Brain microvascular endothelial cell (primary cell): ENCODE data around the gene CELF6.

Experiments used
- DNase-seq: peaks from one replicate; pipeline ENCODE4 v3.0.0-alpha.2; 2020
- H3K27ac ChIP-seq: fragments of 250-450 bp; sonication (Bioruptor Pico); 2 replicates; pipeline ENCODE4 v1.5.1; 2020; ENCODE audit warnings: mild to moderate bottlenecking, moderate library complexity
- H3K27me3 ChIP-seq: fragments of 250-450 bp; sonication (Bioruptor Pico); replicated peaks from 2 replicates; pipeline ENCODE4 v1.5.1; 2020; ENCODE audit warnings: mild to moderate bottlenecking
- H3K36me3 ChIP-seq: fragments of 250-450 bp; sonication (Bioruptor Pico); replicated peaks from 2 replicates; pipeline ENCODE4 v1.5.1; 2020; ENCODE audit warnings: mild to moderate bottlenecking
- H3K4me3 ChIP-seq: 2 replicates; pipeline ENCODE4 v1.5.1; 2011; ENCODE audit warnings: low read depth, mild to moderate bottlenecking, control low read depth, low read length, moderate library complexity
- CTCF ChIP-seq: IDR thresholded peaks from 2 replicates; pipeline ENCODE4 v1.5.1; 2011; ENCODE audit warnings: low read depth, mild to moderate bottlenecking, moderate library complexity, low read length, control low read depth, inconsistent platforms; ENCODE audit errors: missing control alignments
- in situ Hi-C: cut with HindIII; loops from 2 replicates; pipeline ENCODE4 v1.10.0; 2017; ENCODE audit warnings: low sequenced_read_pairs, low pct_ligation_motif_present

The CELF6 gene

GRCh38 chr15:72248514-72248913 is 71.4 kb downstream of the CELF6 start:
- in situ Hi-C loops = no loop called here
- DNase-seq = no peak
- Histone ChIP-seq H3K27ac (no peak overlapping the region), H3K36me3 (peaks cover 38% of the 10 kb centered on the region), H3K27me3 (no peaks in the 10 kb centered on the region), H3K4me3 (no peak overlapping the region)
- TF ChIP-seq CTCF = no peak

- in situ Hi-C loops = no loop called here
- no peak for TF ChIP-seq CTCF
- peaks cover 21% of the 10 kb centered on the region for H3K36me3 ChIP-seq
- no peak for DNase-seq
- H3K27ac ChIP-seq = no peak overlapping the region
- H3K27me3 ChIP-seq = no peaks in the 10 kb centered on the region
- no peak overlapping the region for H3K4me3 ChIP-seq
These were observed 77.1 kb downstream of the CELF6 start for GRCh38 chr15:72242775-72243370.

- H3K27me3 ChIP-seq = no peaks in the 10 kb centered on the region
- in situ Hi-C loops = no loop called here
These were observed 80.3 kb downstream of the CELF6 start for GRCh38 chr15:72239652-72240051.

GRCh38 chr15:72238586-72238985 is 81.4 kb downstream of the CELF6 start:
- in situ Hi-C loops = no loop called here
- Histone ChIP-seq H3K27me3 (no peaks in the 10 kb centered on the region), H3K36me3 (peaks cover 16% of the 10 kb centered on the region), H3K27ac (no peak overlapping the region), H3K4me3 (no peak overlapping the region)
- no peak for TF ChIP-seq CTCF
- DNase-seq = no peak

More at GRCh38 chr15:72239652-72240051, 80.3 kb downstream of the CELF6 start:
- H3K36me3 ChIP-seq = peaks cover 20% of the 10 kb centered on the region
- no peak for TF ChIP-seq CTCF
- no peak for DNase-seq
- no peak overlapping the region for H3K27ac ChIP-seq
- H3K4me3 ChIP-seq = no peak overlapping the region

- no peak for DNase-seq
- Histone ChIP-seq H3K36me3 (peaks cover 16% of the 10 kb centered on the region), H3K27me3 (no peaks in the 10 kb centered on the region), H3K27ac (peak overlapping the region; percentile 95), H3K4me3 (no peak overlapping the region)
- no peak for TF ChIP-seq CTCF
- in situ Hi-C loops = no loop called here
These were observed 82.1 kb downstream of the CELF6 start for GRCh38 chr15:72237853-72238224.

- H3K27ac ChIP-seq = peak overlapping the region; percentile 95
- DNase-seq = peak; percentile 97
- in situ Hi-C loops = no loop called here
- H3K4me3 ChIP-seq = peak overlapping the region; percentile 50
- no peak for TF ChIP-seq CTCF
- peaks cover 14% of the 10 kb centered on the region for H3K36me3 ChIP-seq
- no peaks in the 10 kb centered on the region for H3K27me3 ChIP-seq
These were observed 82.7 kb downstream of the CELF6 start for GRCh38 chr15:72237029-72237852.
